ENCODE data around the gene ACAD8. TPM values are rescaled to one million over a fixed set of nuclear protein-coding genes. Genes with fewer than 3 reads are reported as not detected.

The ACAD8 gene
- total RNA-seq, 3 donors from 2014 or later, result 20.5 to 46.2 (median 40.4) TPM

DNA sequence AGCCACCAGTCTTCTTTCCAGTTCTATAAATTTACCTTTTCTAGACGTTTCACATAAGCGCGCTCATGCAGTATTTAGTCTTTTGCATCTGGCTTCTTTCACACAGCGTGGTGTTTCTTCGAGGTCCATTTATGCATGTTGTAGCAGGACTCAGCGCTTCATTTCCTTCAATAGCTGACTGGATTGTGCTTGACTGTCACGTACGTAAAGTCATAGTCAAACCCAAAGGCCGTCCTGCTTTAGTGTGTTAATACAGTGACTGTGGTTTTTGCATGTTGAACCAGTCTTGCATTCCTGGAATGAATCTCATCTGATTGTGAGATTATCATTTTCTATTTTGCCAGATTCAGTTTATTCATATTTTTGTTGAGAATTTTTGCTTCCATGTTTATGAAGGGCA lies 41.3 kb downstream of the ACAD8 start:
- H3K36me3 ChIP-seq, result no peaks in the 10 kb centered on the region
- TF ChIP-seq POLR2A (IDR thresholded peaks at IDR 0.05), result no peak
- no peak for TF ChIP-seq POLR2AphosphoS5 (IDR thresholded peaks at IDR 0.05)
- TF ChIP-seq, protein P1, sequence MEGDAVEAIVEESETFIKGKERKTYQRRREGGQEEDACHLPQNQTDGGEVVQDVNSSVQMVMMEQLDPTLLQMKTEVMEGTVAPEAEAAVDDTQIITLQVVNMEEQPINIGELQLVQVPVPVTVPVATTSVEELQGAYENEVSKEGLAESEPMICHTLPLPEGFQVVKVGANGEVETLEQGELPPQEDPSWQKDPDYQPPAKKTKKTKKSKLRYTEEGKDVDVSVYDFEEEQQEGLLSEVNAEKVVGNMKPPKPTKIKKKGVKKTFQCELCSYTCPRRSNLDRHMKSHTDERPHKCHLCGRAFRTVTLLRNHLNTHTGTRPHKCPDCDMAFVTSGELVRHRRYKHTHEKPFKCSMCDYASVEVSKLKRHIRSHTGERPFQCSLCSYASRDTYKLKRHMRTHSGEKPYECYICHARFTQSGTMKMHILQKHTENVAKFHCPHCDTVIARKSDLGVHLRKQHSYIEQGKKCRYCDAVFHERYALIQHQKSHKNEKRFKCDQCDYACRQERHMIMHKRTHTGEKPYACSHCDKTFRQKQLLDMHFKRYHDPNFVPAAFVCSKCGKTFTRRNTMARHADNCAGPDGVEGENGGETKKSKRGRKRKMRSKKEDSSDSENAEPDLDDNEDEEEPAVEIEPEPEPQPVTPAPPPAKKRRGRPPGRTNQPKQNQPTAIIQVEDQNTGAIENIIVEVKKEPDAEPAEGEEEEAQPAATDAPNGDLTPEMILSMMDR (IDR thresholded peaks at IDR 0.05), result no peak
- H3K27ac ChIP-seq, result no peak overlapping the region
- H3K4me1 ChIP-seq, result no peaks in the 10 kb centered on the region
- intact Hi-C loops (cut with DNase I; ENCODE audit: low total_unique reads), result no loop called here
- H3K27me3 ChIP-seq, result no peaks in the 10 kb centered on the region
- no peak for DNase-seq (ENCODE audit: low spot score in 2 of 2)
- no peak overlapping the region for H3K4me3 ChIP-seq
- H3K9me3 ChIP-seq, result no peaks in the 10 kb centered on the region

DNA sequence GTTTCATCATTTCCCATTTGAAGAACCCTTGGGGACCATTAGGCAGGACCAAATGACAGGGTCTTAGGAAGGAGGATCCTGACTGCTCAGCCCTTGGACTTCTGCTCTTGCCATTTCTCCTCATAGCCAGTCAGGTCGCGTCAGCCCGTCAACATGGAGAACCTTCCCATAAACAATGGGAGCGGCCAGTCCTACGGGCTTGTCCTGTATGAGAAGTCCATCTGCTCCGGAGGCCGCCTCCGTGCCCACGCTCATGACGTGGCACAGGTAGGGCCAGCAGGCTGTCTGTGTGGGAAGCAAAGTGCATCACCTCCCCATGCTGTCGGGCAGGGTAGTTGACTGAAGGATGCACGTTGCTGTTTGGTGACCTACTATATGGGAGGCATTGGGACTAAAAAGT lies 58.9 kb downstream of the ACAD8 start:
- TF ChIP-seq POLR2AphosphoS5 (IDR thresholded peaks at IDR 0.05), result no peak
- no peak for TF ChIP-seq POLR2A (IDR thresholded peaks at IDR 0.05)
- TF ChIP-seq, protein P1 (IDR thresholded peaks at IDR 0.05), result no peak
- no peak for DNase-seq (ENCODE audit: low spot score in 2 of 2)

DNA sequence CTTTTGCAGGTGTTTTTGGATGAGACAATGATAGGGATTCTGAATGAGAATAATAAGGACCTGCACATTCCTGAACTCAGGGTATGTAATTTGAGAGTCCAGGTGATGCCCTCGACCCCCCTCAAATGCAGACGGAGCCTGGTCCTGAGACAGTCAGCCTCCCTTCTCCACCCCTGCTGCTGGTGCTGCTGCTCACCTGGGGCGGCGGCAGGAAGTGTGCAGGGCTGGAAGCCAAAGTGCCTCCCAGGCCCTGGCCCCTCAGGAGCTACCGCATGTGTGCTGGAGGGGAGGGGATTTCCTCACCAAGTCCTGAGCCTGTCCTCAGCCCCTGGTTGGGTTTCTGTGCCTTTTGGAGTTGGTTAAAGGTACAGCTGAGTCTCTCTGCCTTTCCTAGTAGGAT lies 59.4 kb downstream of the ACAD8 start:
- TF ChIP-seq, protein P1 (IDR thresholded peaks at IDR 0.05), result no peak
- TF ChIP-seq POLR2A (IDR thresholded peaks at IDR 0.05), result no peak
- TF ChIP-seq POLR2AphosphoS5 (IDR thresholded peaks at IDR 0.05), result no peak
- Histone ChIP-seq H3K4me3 (no peak overlapping the region), H3K27ac (no peak overlapping the region), H3K4me1 (no peaks in the 10 kb centered on the region), H3K9me3 (peaks cover 4 to 18% of the 10 kb centered on the region in 2 donors), H3K36me3 (no peaks in the 10 kb centered on the region), H3K27me3 (no peaks in the 10 kb centered on the region)
- no peak for DNase-seq (ENCODE audit: low spot score in 2 of 2)
- intact Hi-C loops (cut with DNase I; ENCODE audit: low total_unique reads), result no loop called here

More for the DNA sequence above, 58.9 kb downstream of the ACAD8 start:
- Histone ChIP-seq H3K9me3 (peaks cover 4 to 12% of the 10 kb centered on the region in 2 donors), H3K27ac (no peak overlapping the region), H3K27me3 (no peaks in the 10 kb centered on the region), H3K4me1 (no peaks in the 10 kb centered on the region), H3K4me3 (no peak overlapping the region), H3K36me3 (no peaks in the 10 kb centered on the region)
- intact Hi-C loops (cut with DNase I; ENCODE audit: low total_unique reads), result no loop called here

DNA sequence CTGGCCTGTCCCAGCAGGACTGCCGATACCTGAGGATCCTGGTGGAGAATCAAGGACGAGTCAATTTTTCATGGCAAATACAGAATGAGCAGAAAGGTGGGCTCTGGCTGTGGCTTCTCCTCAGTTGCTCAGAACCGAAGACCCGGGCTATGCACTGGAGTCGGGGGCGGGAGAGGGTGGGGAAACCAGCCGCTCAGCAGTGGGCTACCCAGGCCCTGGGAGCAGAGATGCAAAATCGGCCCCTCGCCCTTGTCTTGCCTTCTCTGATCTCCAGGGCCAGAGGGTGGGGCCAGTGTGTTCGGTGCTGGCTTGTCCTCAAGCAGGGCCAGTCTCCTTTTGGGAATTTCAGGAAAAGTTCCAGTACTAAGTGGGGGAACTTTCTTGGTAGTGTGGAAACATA lies 60.0 kb downstream of the ACAD8 start:
- TF ChIP-seq, protein P1 (IDR thresholded peaks at IDR 0.05), result no peak
- TF ChIP-seq POLR2AphosphoS5 (IDR thresholded peaks at IDR 0.05), result no peak
- intact Hi-C loops (cut with DNase I; ENCODE audit: low total_unique reads), result no loop called here
- no peaks in the 10 kb centered on the region for H3K36me3 ChIP-seq
- no peaks in the 10 kb centered on the region for H3K27me3 ChIP-seq
- peaks cover 4 to 19% of the 10 kb centered on the region in 2 donors for H3K9me3 ChIP-seq
- H3K4me1 ChIP-seq, result no peaks in the 10 kb centered on the region
- H3K27ac ChIP-seq, result no peak overlapping the region
- no peak for DNase-seq (ENCODE audit: low spot score in 2 of 2)
- no peak overlapping the region for H3K4me3 ChIP-seq

DNA sequence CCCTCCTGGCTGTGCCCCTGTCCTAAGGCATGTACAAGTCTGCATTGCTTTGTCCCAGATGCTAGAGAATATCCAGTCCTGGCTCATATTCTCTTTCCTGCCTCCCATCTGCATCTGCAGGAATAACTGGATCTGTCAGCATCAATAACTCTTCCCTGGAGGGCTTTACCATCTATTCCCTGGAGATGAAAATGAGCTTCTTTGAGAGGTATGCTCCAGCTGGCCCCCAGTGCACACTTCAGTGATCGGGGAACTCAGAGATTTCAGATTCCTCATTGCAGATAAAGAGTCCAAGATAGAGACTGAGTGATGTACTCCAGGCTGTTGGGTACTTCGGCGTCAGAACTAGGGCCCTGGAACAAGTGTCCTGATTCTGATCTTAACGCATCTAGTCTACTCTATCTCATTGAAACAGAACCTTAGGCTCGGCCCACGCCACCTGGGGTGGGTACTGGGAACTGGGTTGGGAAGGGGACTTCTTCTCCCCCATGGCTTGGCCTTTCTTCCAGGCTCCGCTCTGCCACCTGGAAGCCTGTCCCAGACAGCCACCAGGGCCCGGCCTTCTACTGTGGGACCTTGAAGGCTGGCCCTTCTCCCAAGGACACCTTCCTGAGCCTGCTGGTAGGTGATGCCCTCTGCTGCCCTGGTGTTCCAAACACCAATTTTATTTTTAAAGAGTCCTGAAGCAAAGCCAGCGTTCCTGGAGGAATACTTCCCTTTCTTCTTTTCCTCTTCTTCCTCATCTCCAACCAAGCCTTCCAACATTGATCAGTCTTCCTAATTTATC lies 60.6 kb downstream of the ACAD8 start:
- no peak overlapping the region for H3K27ac ChIP-seq
- DNase-seq (ENCODE audit: low spot score in 2 of 2), result no peak

More for the DNA sequence above, 60.6 kb downstream of the ACAD8 start:
- Histone ChIP-seq H3K4me1 (no peaks in the 10 kb centered on the region), H3K4me3 (no peak overlapping the region), H3K9me3 (peaks cover 4 to 19% of the 10 kb centered on the region in 2 donors), H3K27me3 (no peaks in the 10 kb centered on the region), H3K36me3 (no peaks in the 10 kb centered on the region)
- TF ChIP-seq POLR2AphosphoS5 (IDR thresholded peaks at IDR 0.05), result no peak
- TF ChIP-seq, protein P1 (IDR thresholded peaks at IDR 0.05), result no peak
- TF ChIP-seq POLR2A (IDR thresholded peaks at IDR 0.05), result no peak
- intact Hi-C loops (cut with DNase I; ENCODE audit: low total_unique reads), result no loop called here

Measured in breast epithelium (tissue), 4 donors.